Frontal cortex (tissue), 4 donors: ENCODE measurements around the gene LMNA. TPM values are rescaled to one million over a fixed set of nuclear protein-coding genes. Genes with fewer than 3 reads are reported as not detected.

Source experiments
- DNase-seq, 2 donors: peaks; one replicate each; pipeline ENCODE4 v3.0.0; 2012; ENCODE audit warnings: low spot score in 2 of 2
- FAIRE-seq: peaks from 2 replicates; lab custom pipeline; 2012; peaks lifted over from hg19 to GRCh38; lab: Jason Lieb, UNC
- total RNA-seq: library from RNA; depleted of rRNA; stranded (reverse); fragments of >200 nt; gene quantifications from one replicate; pipeline ENCODE4 v1.2.3, GENCODE V29; 2014
- donor health status: control.
- donor health status: control.
- donor health status: control.

The LMNA gene
- total RNA-seq, 1 donor from 2014 or later: 14.3 TPM

- FAIRE-seq: no peak
These were observed 33.2 kb upstream of the LMNA start for GRCh38 chr1:156081180-156081916.

GRCh38 chr1:156081917-156082308 lies 32.6 kb upstream of the LMNA start:
- DNase-seq: peak in 1 of 2 donors; percentile 42
- FAIRE-seq: no peak

More at GRCh38 chr1:156081180-156081916, 33.2 kb upstream of the LMNA start:
- DNase-seq: peak in 1 of 2 donors; percentile 51

- FAIRE-seq: no peak
- peak; percentile 90 to 92 for DNase-seq
These were observed 32.0 kb upstream of the LMNA start, which contains the start of gene MEX3A for GRCh38 chr1:156082309-156083091. Gene MEX3A (minus strand): TSS chr1:156082465. CDS start chr1:156081998, 467 bp downstream.

- no peak for DNase-seq
- no peak for FAIRE-seq
These were observed 30.4 kb upstream of the LMNA start for GRCh38 chr1:156083800-156084790.

GRCh38 chr1:156086256-156086662 lies 28.3 kb upstream of the LMNA start:
- FAIRE-seq (no peak), DNase-seq (no peak)

- FAIRE-seq (no peak), DNase-seq (no peak)
These were observed 24.8 kb upstream of the LMNA start for GRCh38 chr1:156089704-156090103.

GRCh38 chr1:156090138-156090839 lies 24.2 kb upstream of the LMNA start:
- FAIRE-seq: no peak
- DNase-seq: no peak

GRCh38 chr1:156090840-156091188 lies 23.7 kb upstream of the LMNA start:
- DNase-seq: peak in 1 of 2 donors; percentile 80
- no peak for FAIRE-seq

- DNase-seq: no peak
- FAIRE-seq: no peak
These were observed 22.9 kb upstream of the LMNA start for GRCh38 chr1:156091610-156092009.

- FAIRE-seq (no peak), DNase-seq (no peak)
These were observed 18.5 kb upstream of the LMNA start for GRCh38 chr1:156095906-156096508.

GRCh38 chr1:156096640-156097391 lies 17.7 kb upstream of the LMNA start:
- FAIRE-seq: no peak

GRCh38 chr1:156097499-156098178 lies 16.9 kb upstream of the LMNA start:
- FAIRE-seq (no peak), DNase-seq (no peak)

More at GRCh38 chr1:156096640-156097391, 17.7 kb upstream of the LMNA start:
- peak; percentile 69 to 88 for DNase-seq

GRCh38 chr1:156098784-156099183 lies 15.7 kb upstream of the LMNA start:
- FAIRE-seq (no peak), DNase-seq (no peak)

GRCh38 chr1:156099282-156099681 lies 15.2 kb upstream of the LMNA start:
- no peak for DNase-seq
- FAIRE-seq: no peak

GRCh38 chr1:156100205-156100995 lies 14.1 kb upstream of the LMNA start:
- FAIRE-seq (no peak), DNase-seq (no peak)

GRCh38 chr1:156101880-156102279 lies 12.6 kb upstream of the LMNA start:
- no peak for DNase-seq
- FAIRE-seq: no peak
